DMS114 treated with DMSO at 0.1 percent for 48 hours (cell line): Measurements from ENCODE around the gene PCDH10.
"Not testable (repeated sequence)": the region's sequence is repeated elsewhere in the genome, so short reads cannot be mapped to it uniquely, and the experiment has no call there.

ENCODE experiments used
- DNase-seq: peaks from one replicate; lab custom pipeline; 2025; ENCODE audit not compliant: unreplicated experiment; lab: John Stamatoyannopoulos, UW

Gene PCDH10

GRCh38 chr4:133208694-133209285 is 59.7 kb downstream of the PCDH10 start:
- DNase-seq = no peak

- DNase-seq = no peak
These were observed 84.8 kb downstream of the PCDH10 start for GRCh38 chr4:133233922-133234321.

GRCh38 chr4:133240451-133240850 is 91.4 kb downstream of the PCDH10 start:
- not testable (repeated sequence) for DNase-seq
